Measurements from ENCODE around the gene RAD51B.

The RAD51B gene

DNA sequence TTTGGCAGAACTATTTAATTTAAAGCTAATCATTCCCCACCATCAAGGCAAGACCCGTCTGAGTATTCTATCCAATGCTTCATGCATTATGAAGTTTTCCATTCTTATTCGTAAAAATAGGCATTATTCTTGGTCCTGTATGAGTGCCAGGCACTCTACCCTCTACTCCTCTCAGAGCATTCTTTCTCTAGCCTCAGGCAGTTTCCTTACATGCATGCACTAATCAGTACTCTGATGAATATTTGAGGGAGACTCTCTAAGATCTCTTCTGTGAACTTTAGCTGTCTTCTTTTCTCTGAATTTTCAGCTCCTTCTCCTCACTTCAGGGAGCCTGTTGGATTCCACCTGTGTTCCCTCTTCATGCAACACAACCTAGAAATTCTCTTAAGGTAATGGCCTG is 334.7 kb downstream of the RAD51B start:
- DNase-seq: no peak

DNA sequence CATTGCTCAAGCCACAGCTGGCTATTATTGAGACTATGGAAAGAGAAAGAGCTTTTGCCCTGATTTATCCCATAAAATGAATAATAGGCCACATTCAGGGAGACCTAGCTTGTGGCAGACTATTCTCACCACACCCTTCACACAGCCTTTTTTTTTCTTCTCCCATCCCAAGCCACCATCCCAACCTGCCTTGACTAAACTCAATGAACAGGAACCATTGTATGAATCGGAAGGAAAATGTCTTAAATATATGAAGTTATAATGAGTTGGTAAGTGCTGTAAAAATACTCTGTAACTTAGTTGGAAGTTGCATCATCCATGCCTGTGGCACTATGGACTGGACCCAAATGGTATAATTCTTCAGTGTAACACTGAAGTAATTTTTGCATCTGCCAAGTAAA is 338.4 kb downstream of the RAD51B start:
- DNase-seq: no peak

DNA sequence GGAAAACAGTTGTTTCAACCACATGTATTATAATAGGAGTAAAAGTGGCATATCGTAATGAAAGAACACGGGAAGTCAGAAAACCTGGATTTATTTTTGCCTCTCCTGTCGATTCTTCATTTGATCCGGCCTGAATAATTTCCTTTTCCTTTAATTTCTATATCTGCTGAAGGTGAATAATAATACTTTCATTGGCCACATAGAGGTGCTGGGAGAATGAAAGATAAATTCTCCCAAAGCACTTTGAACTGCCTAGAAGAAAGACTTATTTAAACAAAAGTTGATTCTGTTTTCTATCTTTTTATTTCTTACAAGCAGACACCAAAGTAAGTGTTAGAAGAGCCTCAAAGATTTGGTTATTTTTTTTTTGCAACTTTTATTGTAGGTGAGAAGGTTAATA is 339.1 kb downstream of the RAD51B start:
- no peak for DNase-seq

DNA sequence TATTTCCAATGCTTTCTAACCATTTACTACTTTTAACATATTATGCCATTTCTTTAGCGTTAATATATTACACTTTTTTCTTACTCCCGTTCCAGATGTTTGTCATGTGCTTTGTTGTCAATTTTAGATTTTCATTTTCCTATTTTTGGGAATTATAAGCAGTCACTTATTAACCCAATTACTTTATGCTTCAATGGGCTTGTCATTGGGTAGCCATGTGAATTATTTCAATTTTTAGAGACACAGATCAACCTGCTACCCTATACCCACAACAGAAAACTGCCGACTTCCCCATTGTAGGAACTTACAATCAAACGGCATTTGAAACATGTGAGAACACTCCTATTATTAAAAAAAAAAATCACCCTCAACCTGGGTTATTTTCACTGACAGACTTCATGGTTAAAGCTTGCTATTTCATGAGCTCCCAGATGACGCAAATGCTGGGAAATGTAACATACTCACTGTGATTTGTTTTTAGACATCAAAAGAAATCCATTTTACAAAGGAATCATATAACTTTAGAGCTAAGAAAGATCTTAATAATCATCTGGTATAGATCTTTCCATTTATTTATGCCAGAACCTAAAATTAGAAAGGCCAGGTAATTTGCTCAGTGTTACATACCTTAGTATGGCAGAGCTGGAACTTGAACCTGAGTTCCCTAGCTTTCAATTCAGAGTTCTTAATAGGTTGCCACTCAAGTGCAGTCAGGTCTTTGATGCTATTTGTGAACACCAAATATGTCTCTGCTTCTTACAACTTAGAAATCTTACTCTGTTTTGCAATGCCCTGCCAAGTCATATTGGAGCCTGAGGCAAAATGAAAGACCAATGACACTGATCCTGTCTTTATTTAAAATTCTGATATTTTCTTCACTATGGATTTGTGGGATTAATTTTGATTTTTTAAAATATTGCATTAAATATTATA is 340.4 kb downstream of the RAD51B start:
- no peak for DNase-seq

DNA sequence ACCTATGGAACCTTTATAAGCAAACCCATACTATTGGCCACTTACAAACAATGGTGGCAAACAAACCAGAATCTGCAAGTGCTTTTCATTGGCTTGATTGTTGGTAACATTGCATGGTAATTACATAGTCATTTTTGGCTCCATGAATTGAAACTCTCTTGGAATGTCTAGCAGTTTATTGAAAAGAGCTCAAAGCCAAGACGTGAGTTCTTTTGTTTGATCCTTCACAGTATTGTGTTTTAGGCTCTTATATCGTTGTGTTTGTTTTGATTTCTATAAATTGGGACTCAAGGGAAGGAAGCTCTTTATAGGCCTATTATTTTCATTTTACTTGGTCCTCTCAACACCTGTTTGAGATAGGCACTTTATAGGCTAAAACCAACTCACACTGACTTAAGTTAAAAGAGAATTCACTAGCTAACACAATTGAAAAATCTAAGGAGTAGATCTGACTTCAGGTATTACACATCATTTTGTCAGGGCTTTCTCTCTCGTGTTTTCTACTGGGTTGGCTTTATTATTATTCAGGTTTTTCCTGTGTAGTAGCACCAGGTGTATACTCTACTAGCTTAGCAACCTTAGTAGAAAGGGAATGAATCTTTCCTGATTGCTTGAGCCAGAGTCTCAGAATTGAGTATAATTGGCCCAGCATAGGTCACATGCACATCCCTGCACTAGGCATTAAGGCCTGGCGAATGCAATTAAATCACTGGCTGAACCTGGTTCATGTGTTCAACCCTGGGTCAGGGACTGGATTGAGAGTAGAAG is 341.4 kb downstream of the RAD51B start:
- no peak for DNase-seq

DNA sequence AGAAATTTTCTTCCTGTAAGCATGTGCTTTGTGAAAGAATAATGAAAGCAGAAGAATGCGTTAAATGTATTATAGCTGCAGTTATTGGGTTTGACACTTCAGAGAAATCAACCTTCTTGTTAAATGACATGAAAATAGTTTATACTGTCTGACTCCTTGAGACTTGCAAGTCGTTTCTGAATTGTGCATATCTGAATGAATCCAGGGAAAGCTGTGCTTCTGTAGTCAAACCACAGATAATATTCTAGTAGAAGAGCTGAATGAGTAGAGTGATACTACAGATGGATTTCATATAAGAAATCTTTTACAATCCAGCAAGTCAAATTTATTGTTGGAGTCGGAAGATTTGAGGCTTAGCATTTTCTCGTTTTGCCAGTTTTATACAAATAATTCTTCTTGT is 343.3 kb downstream of the RAD51B start:
- DNase-seq: no peak

DNA sequence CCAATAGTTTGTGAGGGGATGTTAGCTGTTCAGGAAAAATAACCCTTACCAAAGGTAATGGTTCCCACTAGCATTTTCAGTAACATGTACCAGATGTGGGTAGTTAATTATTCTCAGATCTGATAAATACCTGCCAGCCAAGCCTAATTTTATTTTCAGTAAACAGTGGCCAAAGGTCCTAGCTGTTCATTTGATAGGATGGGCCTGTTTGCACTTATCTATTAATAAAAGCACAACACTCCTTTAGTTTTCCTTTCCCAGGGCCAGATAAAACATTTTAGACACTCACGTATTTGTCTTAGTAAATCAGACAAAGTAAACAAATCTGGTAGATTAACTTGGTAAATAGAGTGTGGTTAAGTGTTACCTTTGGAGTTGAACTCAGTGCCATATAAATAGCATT is 345.1 kb downstream of the RAD51B start:
- no peak for DNase-seq

DNA sequence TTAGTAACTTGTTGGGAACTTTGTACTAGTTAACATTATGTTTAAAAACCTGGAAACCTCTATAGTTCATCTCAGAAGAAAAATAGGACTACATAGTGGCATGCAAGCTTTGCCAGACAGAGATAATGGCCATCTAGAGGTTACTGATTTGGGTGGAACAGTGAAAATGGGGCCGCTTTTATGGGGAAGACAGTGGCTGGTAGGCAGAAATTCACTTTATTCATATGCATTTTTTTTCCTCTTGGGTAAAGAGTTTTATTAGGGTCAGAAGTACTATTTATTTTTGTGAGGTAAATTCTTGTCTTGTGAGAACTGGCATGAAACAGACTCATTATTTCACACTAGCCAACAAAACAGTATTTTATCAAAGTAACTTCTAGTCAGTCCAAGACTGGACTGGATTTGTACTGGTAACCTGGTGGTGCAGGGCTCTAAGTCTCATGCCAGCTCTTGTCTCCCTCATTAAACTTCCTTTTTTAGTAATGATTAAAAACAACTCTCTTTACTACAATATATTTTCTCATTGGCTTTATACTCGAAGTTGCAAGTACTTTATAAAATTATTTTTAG is 345.8 kb downstream of the RAD51B start:
- no peak for DNase-seq

DNA sequence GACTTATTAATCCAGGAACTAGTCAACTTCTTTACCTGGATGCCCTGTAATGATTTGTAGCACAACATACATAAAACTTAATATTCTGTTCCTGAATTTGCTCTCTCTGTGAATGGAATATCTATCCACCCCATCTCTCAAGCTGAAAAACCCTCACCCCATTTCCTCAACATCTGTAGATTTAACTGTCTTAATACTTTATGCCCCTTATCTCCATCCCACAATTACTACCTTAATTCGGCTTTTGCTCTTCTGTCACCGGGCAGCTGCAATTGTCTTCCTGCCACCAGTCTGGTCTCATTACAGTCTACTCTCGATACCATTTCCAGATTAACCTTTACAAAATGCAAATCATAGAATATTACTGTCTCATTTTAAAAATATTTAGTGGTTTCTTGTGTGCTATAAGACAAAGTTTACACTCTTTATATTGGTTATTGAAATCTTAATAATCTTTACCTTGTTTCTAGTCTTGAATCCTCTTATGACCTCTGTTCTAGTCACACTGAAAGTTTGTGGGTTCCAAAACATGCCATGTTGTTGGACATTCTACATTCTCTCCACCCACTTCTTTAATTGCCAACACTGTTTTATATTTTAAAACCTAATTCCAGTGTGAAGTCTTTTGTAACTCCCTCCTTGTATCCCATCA is 347.3 kb downstream of the RAD51B start:
- no peak for DNase-seq

DNA sequence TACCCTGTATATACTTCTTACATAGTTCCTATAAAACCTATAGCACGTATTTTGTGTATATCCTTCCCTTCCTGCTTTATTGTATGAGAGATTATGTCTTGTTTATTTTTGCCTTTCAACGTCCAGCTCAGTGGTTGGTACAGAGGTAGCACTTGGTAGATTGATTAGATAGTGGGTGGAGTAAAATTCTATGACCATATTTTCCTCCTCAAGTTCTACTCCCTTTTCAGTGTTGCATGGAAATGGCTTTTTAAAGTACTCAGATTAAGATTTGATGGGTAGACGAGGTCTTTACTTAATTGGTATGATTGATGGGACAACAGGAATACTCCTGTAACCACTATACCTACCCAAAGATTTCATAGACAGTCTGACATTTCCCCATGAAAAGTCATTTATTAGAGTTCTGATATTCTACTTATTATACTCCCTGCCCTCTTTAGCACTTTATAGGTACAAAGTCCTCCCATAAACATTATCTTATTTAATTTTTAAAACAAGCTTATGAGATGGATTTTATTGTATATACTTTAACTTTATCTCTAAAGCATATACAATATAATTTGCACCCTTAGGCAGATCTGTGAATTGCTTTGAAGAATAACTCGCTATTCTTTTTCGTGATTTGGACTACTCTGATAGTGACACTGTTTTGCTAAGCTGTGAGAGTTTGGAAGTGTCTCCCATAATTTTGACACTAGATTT is 348.0 kb downstream of the RAD51B start:
- no peak for DNase-seq

DNA sequence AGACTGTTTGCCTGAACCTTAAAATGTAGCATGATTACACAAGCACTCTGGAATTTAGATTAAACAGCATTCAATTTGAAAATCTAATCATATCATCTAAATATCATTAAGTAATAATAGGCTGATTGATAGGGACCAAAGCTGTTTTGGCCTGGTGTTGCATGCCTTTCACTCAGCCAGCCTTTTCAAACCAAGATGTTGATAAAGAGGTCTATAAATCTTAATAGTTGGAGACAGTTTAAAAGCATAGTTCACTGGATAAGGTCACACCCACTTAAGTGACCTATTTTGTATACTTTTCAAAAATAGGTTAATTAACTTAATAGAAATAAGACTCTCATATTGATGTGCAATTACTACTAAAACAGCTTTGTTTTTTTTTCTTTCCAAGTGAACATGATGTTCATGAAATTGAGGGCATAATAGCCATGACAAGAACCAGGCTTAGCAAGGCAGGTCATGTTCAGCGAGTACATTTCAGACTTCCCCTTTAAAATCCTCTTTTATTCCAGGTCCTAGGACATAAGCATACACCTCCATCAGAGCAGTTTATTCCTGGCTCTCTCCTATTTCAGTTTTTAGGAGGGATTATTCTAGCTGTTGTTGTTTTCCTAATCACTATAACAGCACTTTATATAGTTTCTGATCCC is 349.0 kb downstream of the RAD51B start:
- no peak for DNase-seq

DNA sequence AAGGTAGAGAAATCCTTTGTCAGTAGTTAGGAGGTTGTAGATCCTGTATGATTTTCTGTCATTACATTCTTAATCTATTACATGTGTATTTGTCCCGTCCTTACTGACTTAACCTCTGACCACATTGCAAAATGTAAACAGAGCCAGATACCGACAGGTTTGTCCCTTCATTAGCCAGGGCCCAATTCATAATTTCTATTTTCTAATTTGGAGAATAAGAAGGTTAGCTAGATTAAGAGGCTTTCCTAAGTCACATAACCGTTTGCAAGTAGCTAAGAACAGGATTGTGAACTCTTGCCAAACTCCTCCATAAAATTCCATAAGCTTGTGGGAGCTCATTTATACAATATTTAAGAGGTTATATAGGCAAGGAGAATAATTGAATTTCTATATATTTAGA is 352.6 kb downstream of the RAD51B start:
- DNase-seq: no peak

DNA sequence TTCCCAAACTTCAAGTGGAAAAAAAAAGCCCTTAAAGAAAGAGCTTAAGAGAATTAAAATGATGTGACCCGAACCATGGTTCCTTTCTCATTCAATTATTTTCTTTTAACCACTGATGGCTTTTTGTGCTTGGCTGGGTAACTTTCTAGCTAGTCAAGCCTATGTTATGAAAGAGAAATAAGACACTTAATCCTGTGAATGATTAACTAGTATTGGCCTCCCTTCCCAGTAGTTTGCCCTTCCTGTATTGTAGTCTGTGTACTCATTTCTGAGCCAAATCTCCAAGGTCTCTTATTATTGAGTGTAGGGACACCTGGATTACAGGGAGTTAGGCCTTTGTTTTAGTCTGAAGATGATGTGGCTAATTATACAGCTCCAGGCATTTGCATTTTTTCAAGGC is 353.0 kb downstream of the RAD51B start:
- DNase-seq: no peak

DNA sequence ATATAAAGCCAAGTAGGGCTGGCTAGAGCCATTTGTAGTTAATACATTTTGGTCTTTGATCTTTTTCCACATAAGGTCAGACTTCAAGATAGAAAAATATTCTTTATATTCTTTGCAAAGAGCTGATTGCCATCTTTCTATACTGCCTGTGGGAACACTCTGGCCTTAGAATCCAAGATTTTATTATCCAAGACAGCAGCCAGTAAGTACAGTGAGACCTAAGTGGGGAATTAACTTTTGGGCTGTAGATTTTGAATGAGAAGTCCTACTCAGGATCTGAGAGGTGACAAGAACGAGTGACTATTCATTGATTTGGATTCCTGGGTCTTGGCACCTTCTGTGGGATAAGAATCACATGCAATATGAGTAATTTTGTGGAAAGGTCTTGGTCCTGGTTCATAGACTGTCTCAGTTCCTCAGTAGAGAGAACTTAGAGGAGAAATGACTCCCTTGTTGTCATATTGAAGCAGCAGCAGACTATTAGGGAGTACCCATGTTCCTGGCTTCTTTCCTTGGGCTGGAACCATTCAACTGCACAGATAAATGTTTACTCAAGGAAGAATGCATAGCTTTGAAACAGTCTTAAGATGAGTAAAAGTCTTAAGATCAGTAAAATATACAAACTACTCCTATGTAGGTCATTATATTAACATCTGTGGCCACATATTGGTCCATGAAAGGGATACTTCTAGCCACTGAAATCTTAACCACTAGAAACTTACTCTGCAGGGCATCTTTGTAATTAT is 353.8 kb downstream of the RAD51B start:
- DNase-seq: no peak

DNA sequence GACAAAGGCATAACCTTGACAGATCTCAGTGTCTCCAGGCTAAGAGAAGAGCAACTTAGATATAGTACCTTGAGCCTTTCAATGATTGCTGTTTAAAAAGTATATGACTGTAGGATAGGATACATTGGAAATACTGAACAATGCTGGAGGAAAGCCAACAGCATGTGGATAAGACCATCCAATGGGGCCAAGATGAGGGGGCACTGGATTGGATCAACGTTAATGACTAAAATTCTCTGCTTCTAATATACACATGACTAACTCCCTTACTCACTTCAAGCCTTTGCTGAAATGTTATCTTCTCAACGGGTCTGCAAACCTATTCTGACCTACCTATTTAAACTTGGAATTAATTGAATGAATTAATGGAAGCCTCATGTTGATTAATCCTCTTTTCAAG is 354.9 kb downstream of the RAD51B start:
- no peak for DNase-seq

DNA sequence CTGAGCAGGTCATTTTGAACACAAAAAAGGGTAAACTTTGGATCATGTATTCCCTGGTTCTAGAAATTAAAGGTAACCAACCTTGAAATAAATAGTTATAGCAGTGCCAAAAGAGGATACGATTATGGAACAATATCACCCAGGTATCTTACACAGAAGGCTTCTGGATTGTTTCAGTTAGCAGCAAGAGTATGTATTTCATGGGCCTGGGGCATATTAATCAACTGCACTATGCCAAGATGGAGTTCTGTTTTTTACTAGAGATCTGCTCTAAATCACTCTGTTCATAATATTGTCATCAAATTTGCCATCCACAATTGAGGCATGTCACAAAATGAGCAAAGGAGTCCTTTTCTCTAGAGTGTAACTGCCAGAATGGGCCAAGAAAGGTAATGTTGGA is 357.1 kb downstream of the RAD51B start:
- DNase-seq: no peak

DNA sequence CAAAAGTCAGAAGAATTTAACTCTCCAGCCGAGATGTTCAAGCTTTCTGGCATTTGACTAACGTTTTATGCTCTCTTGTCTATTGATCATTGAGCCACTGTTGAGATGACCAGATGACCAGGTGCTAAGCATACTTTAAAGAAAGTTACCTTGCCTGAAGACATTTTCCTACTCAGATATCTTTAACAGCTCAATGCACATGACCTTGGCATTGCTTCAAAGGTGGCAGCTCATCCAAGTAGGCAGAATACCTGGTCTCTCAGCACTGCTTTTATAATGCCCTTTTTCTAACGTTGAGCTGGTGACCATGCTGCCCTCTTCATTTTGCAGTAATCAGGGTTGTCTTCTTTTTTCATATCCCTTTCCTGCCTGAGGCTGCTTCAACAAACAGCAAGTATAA is 358.1 kb downstream of the RAD51B start:
- DNase-seq: no peak

DNA sequence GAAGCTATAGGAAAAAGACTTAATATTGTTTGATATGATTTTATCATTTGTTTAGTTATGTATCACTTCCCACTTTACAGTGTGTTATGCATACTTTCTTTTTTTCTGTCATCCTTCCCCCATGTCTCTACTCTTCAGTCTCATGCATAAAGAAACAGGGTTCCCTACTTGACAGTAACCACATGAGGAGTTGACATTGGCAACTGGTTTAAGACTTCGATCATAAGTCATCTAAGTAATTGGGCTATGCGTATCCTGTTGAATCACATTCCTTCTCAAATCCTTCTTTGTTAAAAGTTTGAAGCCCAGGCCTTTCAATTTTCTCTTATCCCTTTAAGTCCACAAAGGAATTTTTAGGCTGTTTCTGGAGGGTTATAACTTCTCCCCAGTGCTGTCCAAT is 358.7 kb downstream of the RAD51B start:
- no peak for DNase-seq

DNA sequence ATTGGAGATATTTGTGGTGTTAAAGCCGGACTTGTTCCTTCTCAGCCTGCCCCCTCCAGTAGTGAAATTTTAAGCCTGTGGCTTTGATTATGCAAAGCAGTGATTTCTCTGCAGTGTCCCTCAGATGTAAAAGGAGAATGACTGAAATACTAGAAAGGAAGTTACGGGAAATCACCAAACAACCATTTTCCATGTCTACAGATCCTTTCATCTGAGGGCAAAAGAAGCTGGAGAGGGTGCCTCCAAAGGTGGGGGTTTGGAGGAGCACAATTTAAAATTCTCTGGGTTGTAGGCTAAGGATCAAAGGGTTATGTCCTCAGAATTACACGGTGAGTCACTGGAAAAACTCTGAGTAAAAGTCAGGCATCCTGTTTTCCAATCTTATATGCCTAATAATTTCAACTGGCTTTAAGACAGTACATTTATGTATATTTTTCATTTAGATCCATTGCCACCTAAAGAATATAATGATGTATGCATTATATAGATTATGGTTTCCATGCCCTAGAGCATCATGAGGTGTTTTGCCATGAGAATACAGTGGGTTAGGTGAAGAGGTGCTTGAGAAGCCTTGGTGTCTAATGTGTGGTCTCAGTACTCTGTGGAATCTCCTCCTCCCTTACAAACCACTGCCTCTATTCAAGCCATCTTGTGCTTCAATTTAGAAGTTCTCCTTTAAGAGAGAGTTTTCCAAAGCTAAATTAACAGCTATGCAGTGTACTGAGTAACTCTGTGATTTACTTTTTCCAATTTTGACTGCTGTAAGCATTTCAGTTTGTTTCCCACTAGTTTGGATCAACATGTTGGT is 362.1 kb downstream of the RAD51B start:
- peak; percentile 21 for DNase-seq

DNA sequence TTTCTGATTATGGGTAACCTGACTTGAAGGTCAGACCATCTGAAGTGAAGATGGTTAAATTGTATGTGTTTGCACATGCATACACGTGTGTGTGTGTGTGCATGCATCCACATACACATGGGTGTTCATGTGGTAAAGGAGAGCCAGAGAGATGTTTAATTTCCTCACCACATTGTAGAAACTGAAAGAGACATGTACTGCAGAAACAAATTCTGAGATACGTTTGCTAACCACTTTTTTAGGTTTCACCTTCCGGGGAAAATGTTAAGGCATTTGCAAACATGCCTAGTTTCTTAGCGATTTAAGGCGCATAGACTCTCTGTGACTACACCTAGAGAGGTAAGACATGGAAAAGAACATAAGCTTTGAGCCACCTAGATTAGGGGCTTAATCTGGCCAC is 362.9 kb downstream of the RAD51B start:
- DNase-seq: no peak
